WTC11 (cell line): ENCODE results near the gene MEPCE. TPM values are rescaled to one million over a fixed set of nuclear protein-coding genes. Genes with fewer than 3 reads are reported as not detected.
A peak's percentile ranks its signal among the peaks of the same experiment; 100 is the strongest.

ENCODE experiments used
- ATAC-seq: fragments of 200-7000 bp; cut with Tn5 transposase; 2 replicates; pipeline ENCODE4 v1.10.0; 2021; ENCODE audit warnings: mild to moderate bottlenecking, moderate library complexity
- CTCF ChIA-PET: fragments of 300-600 bp; sonication (Branson Sonifier 250); formaldehyde crosslinking; loops from one replicate; lab custom pipeline; 2021; ENCODE audit warnings: antibody characterized with exemption; lab: Charles Lee
- POLR2A ChIA-PET: fragments of 350-600 bp; sonication (Branson Sonifier 250); formaldehyde crosslinking; loops from one replicate; lab custom pipeline; 2021; ENCODE audit warnings: antibody characterized with exemption; lab: Charles Lee
- DNase-seq: peaks from one replicate; pipeline ENCODE4 v3.0.0; 2021; ENCODE audit warnings: low spot score
- H3K27ac Mint-ChIP-seq: 2 replicates; pipeline ENCODE4 v1.8.0; 2021; ENCODE audit warnings: mixed read lengths
- H3K27me3 Mint-ChIP-seq: 2 replicates; pipeline ENCODE4 v1.8.0; 2021; ENCODE audit warnings: low read depth, mild to moderate bottlenecking, moderate library complexity, mixed read lengths
- H3K36me3 Mint-ChIP-seq: 2 replicates; pipeline ENCODE4 v1.8.0; 2021; ENCODE audit warnings: mixed read lengths
- H3K4me1 Mint-ChIP-seq: 2 replicates; pipeline ENCODE4 v1.8.0; 2022; ENCODE audit warnings: mixed read lengths
- H3K4me3 Mint-ChIP-seq: 2 replicates; pipeline ENCODE4 v1.8.0; 2021; ENCODE audit warnings: mild to moderate bottlenecking, moderate library complexity, mixed read lengths
- H3K9me3 Mint-ChIP-seq: 2 replicates; pipeline ENCODE4 v1.8.0; 2021; ENCODE audit warnings: mixed read lengths
- CREM ChIP-seq: sonication (generic); formaldehyde crosslinking; IDR thresholded peaks from 2 replicates; pipeline ENCODE4 v1.8.1; 2022; ENCODE audit warnings: mild to moderate bottlenecking, missing genetic modification reagents, moderate library complexity
- ETV6 ChIP-seq: sonication (generic); formaldehyde crosslinking; IDR thresholded peaks from 2 replicates; pipeline ENCODE4 v1.8.1; 2022; ENCODE audit warnings: mild to moderate bottlenecking, missing genetic modification reagents
- FOXP1 ChIP-seq: sonication (generic); formaldehyde crosslinking; IDR thresholded peaks from 2 replicates; pipeline ENCODE4 v1.8.0; 2022; ENCODE audit warnings: missing genetic modification reagents, mild to moderate bottlenecking, moderate library complexity, borderline replicate concordance
- GABPB1 ChIP-seq: sonication (generic); formaldehyde crosslinking; IDR thresholded peaks from 2 replicates; pipeline ENCODE4 v1.8.1; 2023; ENCODE audit warnings: mild to moderate bottlenecking, missing genetic modification reagents
- GTF2I ChIP-seq: fragments of 250-450 bp; sonication (Bioruptor Pico); conservative IDR thresholded peaks from 2 replicates; pipeline ENCODE4 v1.4.0; 2021; ENCODE audit warnings: mild to moderate bottlenecking
- JUN ChIP-seq: sonication (generic); formaldehyde crosslinking; IDR thresholded peaks from 2 replicates; pipeline ENCODE4 v1.8.0; 2023; ENCODE audit warnings: mild to moderate bottlenecking, missing genetic modification reagents
- KAT7 ChIP-seq: sonication (generic); formaldehyde crosslinking; IDR thresholded peaks from 2 replicates; pipeline ENCODE4 v1.8.1; 2023; ENCODE audit warnings: missing genetic modification reagents, mild to moderate bottlenecking, borderline replicate concordance
- NFYB ChIP-seq: sonication (generic); formaldehyde crosslinking; conservative IDR thresholded peaks from 2 replicates; pipeline ENCODE4 v1.8.0; 2022; ENCODE audit warnings: low read depth, missing genetic modification reagents
- PREB ChIP-seq: sonication (generic); formaldehyde crosslinking; IDR thresholded peaks from 2 replicates; pipeline ENCODE4 v1.8.1; 2022; ENCODE audit warnings: mild to moderate bottlenecking, missing genetic modification reagents, moderate library complexity, borderline replicate concordance
- RELA ChIP-seq: sonication (generic); formaldehyde crosslinking; IDR thresholded peaks from 2 replicates; pipeline ENCODE4 v1.8.1; 2022; ENCODE audit warnings: missing genetic modification reagents, mild to moderate bottlenecking, borderline replicate concordance
- SMAD3 ChIP-seq: sonication (generic); formaldehyde crosslinking; IDR thresholded peaks from 2 replicates; pipeline ENCODE4 v1.8.0; 2022; ENCODE audit warnings: missing genetic modification reagents, mild to moderate bottlenecking, borderline replicate concordance
- SP1 ChIP-seq: sonication (generic); formaldehyde crosslinking; conservative IDR thresholded peaks from 2 replicates; pipeline ENCODE4 v1.8.1; 2022; ENCODE audit warnings: missing genetic modification reagents
- TEAD4 ChIP-seq: sonication (generic); formaldehyde crosslinking; IDR thresholded peaks from 2 replicates; pipeline ENCODE4 v1.8.0; 2022; ENCODE audit warnings: mild to moderate bottlenecking, missing genetic modification reagents
- ZNF263 ChIP-seq: sonication (generic); formaldehyde crosslinking; IDR thresholded peaks from 2 replicates; pipeline ENCODE4 v1.8.1; 2022; ENCODE audit warnings: low read depth, mild to moderate bottlenecking, moderate library complexity, missing genetic modification reagents
- ZNF317 ChIP-seq: sonication (generic); formaldehyde crosslinking; IDR thresholded peaks from 2 replicates; pipeline ENCODE4 v1.8.1; 2023; ENCODE audit warnings: low read depth, mild to moderate bottlenecking, moderate library complexity, missing genetic modification reagents, borderline replicate concordance
- ZNF396 ChIP-seq: fragments of 250-450 bp; sonication (Bioruptor Pico); IDR thresholded peaks from 2 replicates; pipeline ENCODE4 v1.8.0; 2021; ENCODE audit warnings: mild to moderate bottlenecking, moderate library complexity, borderline replicate concordance
- ZNF423 ChIP-seq: fragments of 250-450 bp; sonication (Bioruptor Pico); IDR thresholded peaks from 2 replicates; pipeline ENCODE4 v2.1.2; 2022; ENCODE audit warnings: mild to moderate bottlenecking, moderate library complexity
- ZNF425 ChIP-seq: fragments of 250-450 bp; sonication (Bioruptor Pico); conservative IDR thresholded peaks from 2 replicates; pipeline ENCODE4 v1.9.0; 2021; ENCODE audit warnings: mild to moderate bottlenecking
- ZNF671 ChIP-seq: fragments of 250-450 bp; sonication (Bioruptor Pico); IDR thresholded peaks from 2 replicates; pipeline ENCODE4 v1.8.0; 2021; ENCODE audit warnings: mild to moderate bottlenecking
- total RNA-seq: library from RNA; stranded (reverse); gene quantifications from 3 replicates; pipeline ENCODE4 v1.2.3, GENCODE V29; 2021
- TF ChIP-seq, protein P1 (sequence below): sonication (generic); formaldehyde crosslinking; IDR thresholded peaks from 2 replicates; pipeline ENCODE4 v1.8.1; 2022; ENCODE audit warnings: mild to moderate bottlenecking, moderate library complexity, missing genetic modification reagents
- TF ChIP-seq, protein P2 (sequence below): sonication (generic); formaldehyde crosslinking; IDR thresholded peaks from 2 replicates; pipeline ENCODE4 v1.8.1; 2022; ENCODE audit warnings: low read depth, missing genetic modification reagents, borderline replicate concordance
- TF ChIP-seq, protein P3 (sequence below): sonication (generic); formaldehyde crosslinking; IDR thresholded peaks from 2 replicates; pipeline ENCODE4 v1.8.0; 2022; ENCODE audit warnings: mild to moderate bottlenecking, missing genetic modification reagents
- TF ChIP-seq, protein P4 (sequence below): fragments of 200-600 bp; IDR thresholded peaks from 2 replicates; pipeline ENCODE4 v1.8.0; 2022; ENCODE audit warnings: antibody characterized with exemption
- TF ChIP-seq, protein P5 (sequence below): sonication (generic); formaldehyde crosslinking; IDR thresholded peaks from 2 replicates; pipeline ENCODE4 v1.8.1; 2023; ENCODE audit warnings: mild to moderate bottlenecking, missing genetic modification reagents, moderate library complexity

Gene MEPCE
- total RNA-seq, 1 experiment from 2014 or later, result 41.9 TPM

DNA sequence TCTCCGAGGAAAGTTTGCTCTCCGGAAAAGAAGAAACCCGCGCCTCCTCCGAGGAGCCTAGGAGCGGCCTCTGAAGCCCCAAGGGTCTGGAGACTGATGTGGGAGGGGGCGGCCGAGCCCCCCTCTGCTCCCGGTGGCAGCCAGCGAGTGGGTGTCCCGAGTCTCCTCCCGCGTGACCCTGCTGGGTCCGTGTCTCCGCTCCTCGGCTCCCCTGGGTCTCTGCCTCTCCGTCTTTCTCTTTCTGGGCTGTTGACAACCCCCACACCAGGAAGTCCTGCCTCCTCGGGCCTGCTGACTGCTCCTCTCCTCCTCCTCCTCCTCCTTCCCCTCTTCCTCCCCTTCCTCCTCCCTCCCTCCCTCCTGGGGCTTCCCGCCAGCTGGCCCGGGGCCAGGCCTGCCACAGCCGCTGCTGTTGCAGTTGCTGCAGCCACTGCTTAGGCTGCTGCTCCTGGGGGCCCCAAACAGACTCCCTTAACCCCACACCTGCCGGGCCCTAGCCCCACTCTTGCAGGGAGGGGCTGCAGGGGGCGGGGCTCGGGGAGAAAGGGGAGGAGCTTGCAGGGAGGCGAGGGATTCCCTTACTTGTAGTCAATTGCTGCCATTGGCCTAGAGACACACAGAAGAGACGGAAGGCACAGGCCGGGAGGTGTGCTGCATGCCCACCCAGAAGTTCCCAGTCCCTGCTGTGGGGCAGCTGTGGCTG is 49.5 kb downstream of the MEPCE start, which contains the start of gene TSC22D4 (continued):
- TF ChIP-seq, protein P1, sequence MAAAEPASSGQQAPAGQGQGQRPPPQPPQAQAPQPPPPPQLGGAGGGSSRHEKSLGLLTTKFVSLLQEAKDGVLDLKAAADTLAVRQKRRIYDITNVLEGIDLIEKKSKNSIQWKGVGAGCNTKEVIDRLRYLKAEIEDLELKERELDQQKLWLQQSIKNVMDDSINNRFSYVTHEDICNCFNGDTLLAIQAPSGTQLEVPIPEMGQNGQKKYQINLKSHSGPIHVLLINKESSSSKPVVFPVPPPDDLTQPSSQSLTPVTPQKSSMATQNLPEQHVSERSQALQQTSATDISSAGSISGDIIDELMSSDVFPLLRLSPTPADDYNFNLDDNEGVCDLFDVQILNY, result peak; percentile 98
- TF ChIP-seq, protein P2, sequence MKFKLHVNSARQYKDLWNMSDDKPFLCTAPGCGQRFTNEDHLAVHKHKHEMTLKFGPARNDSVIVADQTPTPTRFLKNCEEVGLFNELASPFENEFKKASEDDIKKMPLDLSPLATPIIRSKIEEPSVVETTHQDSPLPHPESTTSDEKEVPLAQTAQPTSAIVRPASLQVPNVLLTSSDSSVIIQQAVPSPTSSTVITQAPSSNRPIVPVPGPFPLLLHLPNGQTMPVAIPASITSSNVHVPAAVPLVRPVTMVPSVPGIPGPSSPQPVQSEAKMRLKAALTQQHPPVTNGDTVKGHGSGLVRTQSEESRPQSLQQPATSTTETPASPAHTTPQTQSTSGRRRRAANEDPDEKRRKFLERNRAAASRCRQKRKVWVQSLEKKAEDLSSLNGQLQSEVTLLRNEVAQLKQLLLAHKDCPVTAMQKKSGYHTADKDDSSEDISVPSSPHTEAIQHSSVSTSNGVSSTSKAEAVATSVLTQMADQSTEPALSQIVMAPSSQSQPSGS (CRISPR knock-in tag), result no peak
- TF ChIP-seq ETV6 (CRISPR knock-in tag) (0 out of 2 replicates have a peak, but pooled peaks have one; percentile 37), ZNF671 (CRISPR knock-in tag) (no peak), KAT7 (no peak), SP1 (CRISPR knock-in tag) (peak; percentile 85), SMAD3 (CRISPR knock-in tag) (no peak), CREM (no peak), JUN (CRISPR knock-in tag) (no peak), GABPB1 (no peak), ZNF263 (CRISPR knock-in tag) (peak; percentile 100), ZNF396 (no peak), TEAD4 (CRISPR knock-in tag) (no peak), RELA (CRISPR knock-in tag) (no peak)
- TF ChIP-seq, protein P3, sequence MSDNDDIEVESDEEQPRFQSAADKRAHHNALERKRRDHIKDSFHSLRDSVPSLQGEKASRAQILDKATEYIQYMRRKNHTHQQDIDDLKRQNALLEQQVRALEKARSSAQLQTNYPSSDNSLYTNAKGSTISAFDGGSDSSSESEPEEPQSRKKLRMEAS (CRISPR knock-in tag), result peak; percentile 59; the same call in 1 of the 2 replicates
- TF ChIP-seq, all 79 proteins: peak for 14

GRCh38 chr7:100481466-100481865 is 51.8 kb downstream of the MEPCE start:
- POLR2A ChIA-PET, result no interaction called here
- CTCF ChIA-PET, result interaction anchor here (0.6 to 7.3 kb wide), 6 partner anchors 11 to 222 kb away, joined by 3 to 82 read pairs (median 12); no protein-coding TSS in a partner anchor
- no peak for DNase-seq
- no peak for ATAC-seq
- no peaks in the 10 kb centered on the region for H3K9me3 Mint-ChIP-seq
- H3K4me1 Mint-ChIP-seq, result peaks cover 30% of the 10 kb centered on the region
- H3K27ac Mint-ChIP-seq, result no peak overlapping the region
- H3K27me3 Mint-ChIP-seq, result no peaks in the 10 kb centered on the region
- H3K36me3 Mint-ChIP-seq, result no peaks in the 10 kb centered on the region
- no peak overlapping the region for H3K4me3 Mint-ChIP-seq
- TF ChIP-seq ZNF423 (CRISPR knock-in tag) (no peak), FOXP1 (CRISPR knock-in tag) (no peak), PREB (CRISPR knock-in tag) (no peak), ZNF425 (CRISPR knock-in tag) (no peak), JUN (CRISPR knock-in tag) (no peak), GTF2I (CRISPR knock-in tag) (no peak), NFYB (CRISPR knock-in tag) (no peak), KAT7 (no peak), ZNF317 (CRISPR knock-in tag) (no peak)
- TF ChIP-seq, protein P4, sequence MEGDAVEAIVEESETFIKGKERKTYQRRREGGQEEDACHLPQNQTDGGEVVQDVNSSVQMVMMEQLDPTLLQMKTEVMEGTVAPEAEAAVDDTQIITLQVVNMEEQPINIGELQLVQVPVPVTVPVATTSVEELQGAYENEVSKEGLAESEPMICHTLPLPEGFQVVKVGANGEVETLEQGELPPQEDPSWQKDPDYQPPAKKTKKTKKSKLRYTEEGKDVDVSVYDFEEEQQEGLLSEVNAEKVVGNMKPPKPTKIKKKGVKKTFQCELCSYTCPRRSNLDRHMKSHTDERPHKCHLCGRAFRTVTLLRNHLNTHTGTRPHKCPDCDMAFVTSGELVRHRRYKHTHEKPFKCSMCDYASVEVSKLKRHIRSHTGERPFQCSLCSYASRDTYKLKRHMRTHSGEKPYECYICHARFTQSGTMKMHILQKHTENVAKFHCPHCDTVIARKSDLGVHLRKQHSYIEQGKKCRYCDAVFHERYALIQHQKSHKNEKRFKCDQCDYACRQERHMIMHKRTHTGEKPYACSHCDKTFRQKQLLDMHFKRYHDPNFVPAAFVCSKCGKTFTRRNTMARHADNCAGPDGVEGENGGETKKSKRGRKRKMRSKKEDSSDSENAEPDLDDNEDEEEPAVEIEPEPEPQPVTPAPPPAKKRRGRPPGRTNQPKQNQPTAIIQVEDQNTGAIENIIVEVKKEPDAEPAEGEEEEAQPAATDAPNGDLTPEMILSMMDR, result no peak
- TF ChIP-seq, protein P5, sequence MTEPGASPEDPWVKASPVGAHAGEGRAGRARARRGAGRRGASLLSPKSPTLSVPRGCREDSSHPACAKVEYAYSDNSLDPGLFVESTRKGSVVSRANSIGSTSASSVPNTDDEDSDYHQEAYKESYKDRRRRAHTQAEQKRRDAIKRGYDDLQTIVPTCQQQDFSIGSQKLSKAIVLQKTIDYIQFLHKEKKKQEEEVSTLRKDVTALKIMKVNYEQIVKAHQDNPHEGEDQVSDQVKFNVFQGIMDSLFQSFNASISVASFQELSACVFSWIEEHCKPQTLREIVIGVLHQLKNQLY, result no peak
